Panc1 (cell line): ENCODE data around the gene MON1B. TPM values are rescaled to one million over a fixed set of nuclear protein-coding genes. Genes with fewer than 3 reads are reported as not detected.

ENCODE experiments used
- ATAC-seq: fragments of 200-7000 bp; cut with Tn5 transposase; 2 replicates; pipeline ENCODE4 v1.9.1; 2020; ENCODE audit warnings: mild to moderate bottlenecking, moderate library complexity
- BruUV-seq: library from RNA; stranded (reverse); fragments of 400-500 nt; replicated peaks from 2 replicates; lab custom pipeline; 2021; lab: Mats Ljungman, UMichigan
- CTCF ChIA-PET: fragments of 300-600 bp; sonication (Branson Sonifier 250); formaldehyde crosslinking; loops from one replicate; lab custom pipeline; 2022; ENCODE audit warnings: antibody characterized with exemption; lab: Charles Lee
- POLR2A ChIA-PET: fragments of 300-600 bp; sonication (Branson Sonifier 250); formaldehyde crosslinking; loops from one replicate; lab custom pipeline; 2022; ENCODE audit warnings: antibody characterized with exemption; lab: Charles Lee
- DNase-seq: peaks from one replicate; pipeline ENCODE4 v3.0.0-alpha.2; 2010; ENCODE audit warnings: low read depth, low spot score
- H3K27ac ChIP-seq: 2 replicates; pipeline ENCODE4 v1.5.1; 2011; ENCODE audit warnings: mild to moderate bottlenecking, low read length, inconsistent platforms
- H3K27me3 ChIP-seq: fragments of 200-500 bp; sonication (Bioruptor generic); 2 replicates; pipeline ENCODE4 v1.6.0; 2014; ENCODE audit warnings: low read length, inconsistent platforms; ENCODE audit not compliant: control insufficient read depth, insufficient read depth
- H3K36me3 ChIP-seq: fragments of 200-500 bp; sonication (Bioruptor generic); 2 replicates; pipeline ENCODE4 v1.5.1; 2014; ENCODE audit warnings: inconsistent platforms, mild to moderate bottlenecking, low read length, moderate library complexity; ENCODE audit not compliant: control insufficient read depth, insufficient read depth
- H3K4me1 ChIP-seq: 2 replicates; pipeline ENCODE4 v1.5.1; 2011; ENCODE audit warnings: inconsistent platforms, mild to moderate bottlenecking, low read length, moderate library complexity; ENCODE audit not compliant: control insufficient read depth, insufficient read depth
- H3K4me3 ChIP-seq, 2 experiments: 2 replicates each; pipeline ENCODE4 v1.5.1; 2011 to 2012; ENCODE audit warnings: low read depth in 2 of 2, low read length in 2 of 2, mild to moderate bottlenecking in 2 of 2, inconsistent platforms in 1 of 2, moderate library complexity in 1 of 2
- H3K9me3 ChIP-seq: fragments of 200-500 bp; sonication (Bioruptor generic); 2 replicates; pipeline ENCODE4 v1.5.1; 2014; ENCODE audit warnings: low read depth, mild to moderate bottlenecking, inconsistent platforms, low read length, moderate library complexity; ENCODE audit not compliant: control insufficient read depth, insufficient read depth
- CTCF ChIP-seq: fragments of 450-650 bp; IDR thresholded peaks from 2 replicates; pipeline ENCODE4 v1.5.1; 2017; ENCODE audit warnings: mild to moderate bottlenecking
- POLR2AphosphoS5 ChIP-seq: IDR thresholded peaks from 2 replicates; pipeline ENCODE4 v1.6.1; 2012; ENCODE audit warnings: mild to moderate bottlenecking, low read depth, low read length, moderate library complexity
- SIN3A ChIP-seq: IDR thresholded peaks from 2 replicates; pipeline ENCODE4 v1.6.1; 2012; ENCODE audit warnings: low read depth, mild to moderate bottlenecking, low read length, moderate library complexity, borderline replicate concordance; ENCODE audit not compliant: insufficient read depth
- TCF7L2 ChIP-seq: IDR thresholded peaks from 2 replicates; pipeline ENCODE4 v1.6.1; 2011; ENCODE audit warnings: mild to moderate bottlenecking, low read depth, low read length, inconsistent platforms
- in situ Hi-C: cut with HindIII; loops from 2 replicates; pipeline ENCODE4 v1.10.0; 2016; ENCODE audit warnings: low sequenced_read_pairs, low pct_unique_long_range_greater_than_20kb
- intact Hi-C: fragments of 100-400 bp; cut with micrococcal nuclease; formaldehyde crosslinking; loops from one replicate; pipeline ENCODE4 v1.10.0; 2022; ENCODE audit not compliant: unreplicated experiment
- total RNA-seq: library from RNA; stranded (reverse); gene quantifications from one replicate; pipeline ENCODE4 v1.2.1, GENCODE V29; 2021; ENCODE audit not compliant: unreplicated experiment
- TF ChIP-seq, protein P1 (sequence below), 2 experiments: IDR thresholded peaks; 2 replicates each; pipeline ENCODE4 v1.6.1; 2011 to 2012; ENCODE audit warnings: low read depth in 2 of 2, control low read depth in 1 of 2, low read length in 1 of 2, mild to moderate bottlenecking in 1 of 2, moderate library complexity in 1 of 2; ENCODE audit not compliant: insufficient read depth in 1 of 2

The MON1B gene
- total RNA-seq, 1 experiment from 2014 or later, result 62.9 TPM

- DNase-seq, result no peak
- ChIA-PET POLR2A (no interaction called here), CTCF (no interaction called here)
- Histone ChIP-seq H3K27ac (peak overlapping the region; percentile 70; the same call in 1 of the 2 replicates), H3K4me3 (peak overlapping the region; percentile 64), H3K9me3 (no peaks in the 10 kb centered on the region), H3K36me3 (no peaks in the 10 kb centered on the region), H3K4me1 (peaks cover 13% of the 10 kb centered on the region; the same call in 1 of the 2 replicates), H3K27me3 (no peaks in the 10 kb centered on the region)
- TF ChIP-seq TCF7L2, result no peak
- no peak for TF ChIP-seq SIN3A
- no peak for TF ChIP-seq CTCF
- TF ChIP-seq, protein P1, sequence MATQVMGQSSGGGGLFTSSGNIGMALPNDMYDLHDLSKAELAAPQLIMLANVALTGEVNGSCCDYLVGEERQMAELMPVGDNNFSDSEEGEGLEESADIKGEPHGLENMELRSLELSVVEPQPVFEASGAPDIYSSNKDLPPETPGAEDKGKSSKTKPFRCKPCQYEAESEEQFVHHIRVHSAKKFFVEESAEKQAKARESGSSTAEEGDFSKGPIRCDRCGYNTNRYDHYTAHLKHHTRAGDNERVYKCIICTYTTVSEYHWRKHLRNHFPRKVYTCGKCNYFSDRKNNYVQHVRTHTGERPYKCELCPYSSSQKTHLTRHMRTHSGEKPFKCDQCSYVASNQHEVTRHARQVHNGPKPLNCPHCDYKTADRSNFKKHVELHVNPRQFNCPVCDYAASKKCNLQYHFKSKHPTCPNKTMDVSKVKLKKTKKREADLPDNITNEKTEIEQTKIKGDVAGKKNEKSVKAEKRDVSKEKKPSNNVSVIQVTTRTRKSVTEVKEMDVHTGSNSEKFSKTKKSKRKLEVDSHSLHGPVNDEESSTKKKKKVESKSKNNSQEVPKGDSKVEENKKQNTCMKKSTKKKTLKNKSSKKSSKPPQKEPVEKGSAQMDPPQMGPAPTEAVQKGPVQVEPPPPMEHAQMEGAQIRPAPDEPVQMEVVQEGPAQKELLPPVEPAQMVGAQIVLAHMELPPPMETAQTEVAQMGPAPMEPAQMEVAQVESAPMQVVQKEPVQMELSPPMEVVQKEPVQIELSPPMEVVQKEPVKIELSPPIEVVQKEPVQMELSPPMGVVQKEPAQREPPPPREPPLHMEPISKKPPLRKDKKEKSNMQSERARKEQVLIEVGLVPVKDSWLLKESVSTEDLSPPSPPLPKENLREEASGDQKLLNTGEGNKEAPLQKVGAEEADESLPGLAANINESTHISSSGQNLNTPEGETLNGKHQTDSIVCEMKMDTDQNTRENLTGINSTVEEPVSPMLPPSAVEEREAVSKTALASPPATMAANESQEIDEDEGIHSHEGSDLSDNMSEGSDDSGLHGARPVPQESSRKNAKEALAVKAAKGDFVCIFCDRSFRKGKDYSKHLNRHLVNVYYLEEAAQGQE (IDR thresholded peaks at IDR 0.05; ENCODE audit: insufficient read depth in 1 of 2, low read depth in 2 of 2, low read length in 1 of 2), result no peak
- no peak for TF ChIP-seq POLR2AphosphoS5
- ATAC-seq, result peak; percentile 90
- no TSS peak for BruUV-seq
- intact Hi-C loops (no loop called here), in situ Hi-C loops (no loop called here)
Observed at GRCh38 chr16:77212741-77213541, 22.0 kb downstream of the MON1B start.

DNA sequence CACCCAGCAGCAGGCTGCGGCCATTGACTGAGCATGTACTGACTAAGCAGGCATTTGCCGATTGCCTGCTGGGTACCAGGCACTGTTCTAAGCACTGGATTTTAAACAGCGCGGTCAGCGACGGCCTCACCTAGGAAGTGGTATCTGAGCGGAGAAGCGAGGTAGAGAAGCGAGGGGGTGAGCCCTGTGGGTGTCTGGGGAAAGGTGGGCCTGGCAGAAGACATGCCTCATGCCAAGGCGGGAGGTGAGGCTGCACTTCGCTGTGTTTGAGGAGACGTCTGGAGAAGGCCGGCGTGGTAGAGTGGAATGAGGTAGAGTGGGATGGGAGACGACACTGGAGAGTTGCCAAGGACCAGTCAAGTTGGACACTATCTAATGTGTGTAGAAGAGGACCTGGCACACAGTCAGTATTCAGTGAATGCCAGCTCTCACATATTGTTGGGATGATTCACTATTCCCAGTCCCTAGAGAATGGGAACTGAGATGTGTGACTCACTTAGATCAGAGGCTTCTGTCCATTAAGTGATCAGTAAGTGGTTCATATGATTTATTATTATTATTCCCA is 22.6 kb downstream of the MON1B start:
- H3K27ac ChIP-seq, result peak overlapping the region; percentile 40; the same call in 1 of the 2 replicates
- in situ Hi-C loops (no loop called here), intact Hi-C loops (no loop called here)
- no TSS peak for BruUV-seq
- H3K9me3 ChIP-seq, result no peaks in the 10 kb centered on the region
- H3K36me3 ChIP-seq, result no peaks in the 10 kb centered on the region
- TF ChIP-seq TCF7L2 (no peak), POLR2AphosphoS5 (no peak), SIN3A (no peak)
- TF ChIP-seq, protein P1 (IDR thresholded peaks at IDR 0.05; ENCODE audit: insufficient read depth in 1 of 2, low read depth in 2 of 2, low read length in 1 of 2), result no peak
- DNase-seq (peak; percentile 77), ATAC-seq (peak; percentile 59)
- no peaks in the 10 kb centered on the region for H3K27me3 ChIP-seq
- CTCF ChIA-PET, result no interaction called here
- H3K4me3 ChIP-seq, result peak overlapping the region; percentile 64
- H3K4me1 ChIP-seq, result peaks cover 13% of the 10 kb centered on the region; the same call in 1 of the 2 replicates
- POLR2A ChIA-PET, result no interaction called here
